HepG2 (cell line): ENCODE measurements around the gene INPP4B.

ENCODE experiments used
- ATF7-NPFF ChIP-seq: sonication (generic); formaldehyde crosslinking; IDR thresholded peaks from 2 replicates; pipeline ENCODE4 v1.8.1; 2023; ENCODE audit warnings: mild to moderate bottlenecking, low read depth, missing genetic modification reagents, moderate library complexity
- EP300 ChIP-seq, 3 experiments: sonication (generic) in 1 of 3; formaldehyde crosslinking in 1 of 3; IDR thresholded peaks; 2 replicates each; pipeline versions ENCODE4 v1.5.1 to v1.6.1; 2011 to 2020; ENCODE audit warnings: low read depth in 2 of 3, low read length in 2 of 3, borderline replicate concordance in 1 of 3, improper control_type of control experiment in 1 of 3, mild to moderate bottlenecking in 1 of 3, missing genetic modification reagents in 1 of 3, moderate library complexity in 1 of 3
- FOSL1 ChIP-seq: sonication (generic); formaldehyde crosslinking; IDR thresholded peaks from 2 replicates; pipeline ENCODE4 v1.9.0; 2021; ENCODE audit warnings: missing genetic modification reagents, borderline replicate concordance
- HOXA7 ChIP-seq: sonication (generic); formaldehyde crosslinking; IDR thresholded peaks from 2 replicates; pipeline ENCODE4 v1.8.1; 2022; ENCODE audit warnings: mild to moderate bottlenecking, missing genetic modification reagents, moderate library complexity
- POLR2AphosphoS5 ChIP-seq: IDR thresholded peaks from 2 replicates; pipeline ENCODE4 v1.6.1; 2012; ENCODE audit warnings: low read depth, low read length
- PRPF4 ChIP-seq: fragments of 200-400 bp; formaldehyde crosslinking; IDR thresholded peaks from 2 replicates; pipeline ENCODE4 v1.6.1; 2016; ENCODE audit warnings: low read length, low read depth; ENCODE audit not compliant: poor library complexity, severe bottlenecking
- ZFP91 ChIP-seq: sonication (generic); formaldehyde crosslinking; IDR thresholded peaks from 2 replicates; pipeline ENCODE4 v1.9.0; 2022; ENCODE audit warnings: missing genetic modification reagents, mild to moderate bottlenecking, borderline replicate concordance
- ZNF275 ChIP-seq: sonication (generic); formaldehyde crosslinking; IDR thresholded peaks from 2 replicates; pipeline ENCODE4 v1.8.0; 2022; ENCODE audit warnings: missing genetic modification reagents, mild to moderate bottlenecking, inconsistent platforms, borderline replicate concordance
- ZNF570 ChIP-seq: sonication (generic); formaldehyde crosslinking; IDR thresholded peaks from 2 replicates; pipeline ENCODE4 v1.4.0; 2020; ENCODE audit warnings: mild to moderate bottlenecking, missing genetic modification reagents, borderline replicate concordance
- ZNF639 ChIP-seq: conservative IDR thresholded peaks from 2 replicates; pipeline ENCODE4 v1.6.1; 2018; ENCODE audit warnings: missing genetic modification reagents
- TF ChIP-seq, protein P1 (sequence below): sonication (generic); IDR thresholded peaks from 2 replicates; pipeline ENCODE4 v1.6.1; 2016; ENCODE audit warnings: low read depth, borderline replicate concordance
- TF ChIP-seq, protein P2 (sequence below): IDR thresholded peaks from 2 replicates; pipeline ENCODE4 v1.6.1; 2012; ENCODE audit warnings: low read depth, low read length, improper control_type of control experiment
- TF ChIP-seq, protein P3 (sequence below): sonication (generic); formaldehyde crosslinking; conservative IDR thresholded peaks from 2 replicates; pipeline ENCODE4 v1.8.0; 2022; ENCODE audit warnings: low read depth, missing genetic modification reagents
- TF ChIP-seq, protein P4 (sequence below): sonication (generic); formaldehyde crosslinking; IDR thresholded peaks from 2 replicates; pipeline ENCODE4 v1.5.0; 2020; ENCODE audit warnings: mild to moderate bottlenecking, missing genetic modification reagents, moderate library complexity

DNA sequence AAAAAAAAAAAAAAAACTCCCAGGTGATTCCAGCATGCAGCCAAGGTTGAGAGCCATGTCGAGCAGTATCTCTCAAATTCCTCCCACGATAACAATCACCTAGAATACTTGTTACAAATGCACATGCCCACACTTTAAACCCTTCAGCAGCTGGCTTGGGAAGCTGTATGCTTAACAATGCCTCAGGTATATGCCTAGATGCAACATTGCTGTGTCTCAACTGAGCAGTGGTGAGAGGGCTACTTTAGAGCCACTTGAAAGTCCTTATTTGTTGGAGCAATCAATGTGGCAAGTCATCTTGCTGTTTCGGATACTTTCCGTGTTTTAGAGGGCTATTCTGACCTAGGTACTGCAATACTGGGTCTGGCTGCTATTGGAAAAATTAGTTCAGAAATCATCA is 487.4 kb downstream of the INPP4B start:
- TF ChIP-seq ZFP91 (CRISPR knock-in tag), result no peak
- TF ChIP-seq, protein P1, sequence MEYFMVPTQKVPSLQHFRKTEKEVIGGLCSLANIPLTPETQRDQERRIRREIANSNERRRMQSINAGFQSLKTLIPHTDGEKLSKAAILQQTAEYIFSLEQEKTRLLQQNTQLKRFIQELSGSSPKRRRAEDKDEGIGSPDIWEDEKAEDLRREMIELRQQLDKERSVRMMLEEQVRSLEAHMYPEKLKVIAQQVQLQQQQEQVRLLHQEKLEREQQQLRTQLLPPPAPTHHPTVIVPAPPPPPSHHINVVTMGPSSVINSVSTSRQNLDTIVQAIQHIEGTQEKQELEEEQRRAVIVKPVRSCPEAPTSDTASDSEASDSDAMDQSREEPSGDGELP, result no peak
- TF ChIP-seq ZNF639, result no peak
- TF ChIP-seq ZNF570 (CRISPR knock-in tag), result no peak
- no peak for TF ChIP-seq PRPF4
- no peak for TF ChIP-seq EP300 (IDR thresholded peaks at IDR 0.05; ENCODE audit: low read depth in 2 of 2, low read length in 2 of 2)
- TF ChIP-seq EP300 (CRISPR knock-in tag; IDR thresholded peaks at IDR 0.05; ENCODE audit: borderline replicate concordance), result no peak
- TF ChIP-seq FOSL1 (CRISPR knock-in tag), result no peak
- TF ChIP-seq, protein P2, sequence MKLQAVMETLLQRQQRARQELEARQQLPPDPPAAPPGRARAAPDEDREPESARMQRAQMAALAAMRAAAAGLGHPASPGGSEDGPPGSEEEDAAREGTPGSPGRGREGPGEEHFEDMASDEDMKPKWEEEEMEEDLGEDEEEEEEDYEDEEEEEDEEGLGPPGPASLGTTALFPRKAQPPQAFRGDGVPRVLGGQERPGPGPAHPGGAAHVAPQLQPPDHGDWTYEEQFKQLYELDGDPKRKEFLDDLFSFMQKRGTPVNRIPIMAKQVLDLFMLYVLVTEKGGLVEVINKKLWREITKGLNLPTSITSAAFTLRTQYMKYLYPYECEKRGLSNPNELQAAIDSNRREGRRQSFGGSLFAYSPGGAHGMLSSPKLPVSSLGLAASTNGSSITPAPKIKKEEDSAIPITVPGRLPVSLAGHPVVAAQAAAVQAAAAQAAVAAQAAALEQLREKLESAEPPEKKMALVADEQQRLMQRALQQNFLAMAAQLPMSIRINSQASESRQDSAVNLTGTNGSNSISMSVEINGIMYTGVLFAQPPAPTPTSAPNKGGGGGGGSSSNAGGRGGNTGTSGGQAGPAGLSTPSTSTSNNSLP, result no peak
- no peak for TF ChIP-seq ZNF275 (CRISPR knock-in tag)
- no peak for TF ChIP-seq POLR2AphosphoS5
- no peak for TF ChIP-seq HOXA7 (CRISPR knock-in tag)
- TF ChIP-seq, protein P3, sequence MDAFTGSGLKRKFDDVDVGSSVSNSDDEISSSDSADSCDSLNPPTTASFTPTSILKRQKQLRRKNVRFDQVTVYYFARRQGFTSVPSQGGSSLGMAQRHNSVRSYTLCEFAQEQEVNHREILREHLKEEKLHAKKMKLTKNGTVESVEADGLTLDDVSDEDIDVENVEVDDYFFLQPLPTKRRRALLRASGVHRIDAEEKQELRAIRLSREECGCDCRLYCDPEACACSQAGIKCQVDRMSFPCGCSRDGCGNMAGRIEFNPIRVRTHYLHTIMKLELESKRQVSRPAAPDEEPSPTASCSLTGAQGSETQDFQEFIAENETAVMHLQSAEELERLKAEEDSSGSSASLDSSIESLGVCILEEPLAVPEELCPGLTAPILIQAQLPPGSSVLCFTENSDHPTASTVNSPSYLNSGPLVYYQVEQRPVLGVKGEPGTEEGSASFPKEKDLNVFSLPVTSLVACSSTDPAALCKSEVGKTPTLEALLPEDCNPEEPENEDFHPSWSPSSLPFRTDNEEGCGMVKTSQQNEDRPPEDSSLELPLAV (CRISPR knock-in tag), result no peak
- TF ChIP-seq ATF7-NPFF (CRISPR knock-in tag), result no peak
- TF ChIP-seq, protein P4, sequence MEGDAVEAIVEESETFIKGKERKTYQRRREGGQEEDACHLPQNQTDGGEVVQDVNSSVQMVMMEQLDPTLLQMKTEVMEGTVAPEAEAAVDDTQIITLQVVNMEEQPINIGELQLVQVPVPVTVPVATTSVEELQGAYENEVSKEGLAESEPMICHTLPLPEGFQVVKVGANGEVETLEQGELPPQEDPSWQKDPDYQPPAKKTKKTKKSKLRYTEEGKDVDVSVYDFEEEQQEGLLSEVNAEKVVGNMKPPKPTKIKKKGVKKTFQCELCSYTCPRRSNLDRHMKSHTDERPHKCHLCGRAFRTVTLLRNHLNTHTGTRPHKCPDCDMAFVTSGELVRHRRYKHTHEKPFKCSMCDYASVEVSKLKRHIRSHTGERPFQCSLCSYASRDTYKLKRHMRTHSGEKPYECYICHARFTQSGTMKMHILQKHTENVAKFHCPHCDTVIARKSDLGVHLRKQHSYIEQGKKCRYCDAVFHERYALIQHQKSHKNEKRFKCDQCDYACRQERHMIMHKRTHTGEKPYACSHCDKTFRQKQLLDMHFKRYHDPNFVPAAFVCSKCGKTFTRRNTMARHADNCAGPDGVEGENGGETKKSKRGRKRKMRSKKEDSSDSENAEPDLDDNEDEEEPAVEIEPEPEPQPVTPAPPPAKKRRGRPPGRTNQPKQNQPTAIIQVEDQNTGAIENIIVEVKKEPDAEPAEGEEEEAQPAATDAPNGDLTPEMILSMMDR (CRISPR knock-in tag), result no peak
